A204.1 (cell line): ENCODE measurements around the gene FBXO39.
A peak's percentile ranks its signal among the peaks of the same experiment; 100 is the strongest.
"Not testable (repeated sequence)": the region's sequence is repeated elsewhere in the genome, so short reads cannot be mapped to it uniquely, and the experiment has no call there.

Experiments used
- FAIRE-seq: peaks from 2 replicates; lab custom pipeline; 2012; peaks lifted over from hg19 to GRCh38; lab: Jason Lieb, UNC

The FBXO39 gene

DNA sequence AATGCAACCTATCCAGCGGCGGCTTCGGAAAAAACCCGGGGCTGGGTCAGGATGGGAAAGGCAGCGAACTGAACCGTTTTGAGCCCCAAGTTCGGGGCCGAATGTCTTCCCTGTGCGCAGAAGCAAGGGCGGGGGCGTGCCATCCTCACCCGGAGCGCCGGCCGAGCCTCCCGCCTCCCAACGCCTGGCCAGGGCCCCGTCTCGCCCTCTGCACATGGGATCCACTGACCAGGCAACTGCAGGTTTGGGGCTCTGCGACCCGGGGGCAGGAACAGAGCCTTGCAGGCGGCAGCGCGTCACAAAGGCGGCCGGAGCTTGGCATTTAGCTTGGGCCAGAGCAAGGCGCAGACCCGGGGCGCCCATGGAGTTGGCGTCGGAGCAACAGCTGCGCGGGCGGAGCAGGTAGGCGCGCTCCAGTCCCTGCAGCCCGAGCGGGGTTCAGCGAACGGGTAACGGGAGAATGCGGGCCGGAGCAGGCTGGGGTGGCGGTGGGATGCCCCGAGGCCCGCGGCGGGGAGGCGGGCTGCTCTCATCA is at the start of gene FBXO39:
FBXO39 (plus strand) TSS at position 345 of the 535 bp plus-strand sequence. CDS start 3,654 bp downstream, outside the sequence.
- no peak for FAIRE-seq

DNA sequence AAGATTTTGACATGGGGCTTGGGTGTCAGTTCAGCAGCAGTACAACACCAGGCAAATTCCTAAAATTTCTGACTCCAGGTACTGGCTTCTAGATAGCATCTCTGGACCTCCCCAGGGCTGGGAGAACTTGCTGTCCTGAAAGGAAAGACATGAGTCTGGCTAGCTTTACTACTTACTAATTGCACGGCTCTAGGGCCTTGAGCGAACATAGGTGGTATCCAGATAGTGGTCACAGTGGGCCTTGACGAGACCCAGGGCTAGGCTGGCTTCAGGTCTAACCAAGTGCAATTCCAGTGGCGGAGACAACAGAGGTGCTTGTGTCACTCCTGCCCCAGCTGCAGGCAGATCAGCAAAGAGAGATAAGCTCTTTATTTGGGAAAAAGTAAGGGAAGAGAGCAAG is 46.5 kb upstream of the FBXO39 start:
- FAIRE-seq: no peak

DNA sequence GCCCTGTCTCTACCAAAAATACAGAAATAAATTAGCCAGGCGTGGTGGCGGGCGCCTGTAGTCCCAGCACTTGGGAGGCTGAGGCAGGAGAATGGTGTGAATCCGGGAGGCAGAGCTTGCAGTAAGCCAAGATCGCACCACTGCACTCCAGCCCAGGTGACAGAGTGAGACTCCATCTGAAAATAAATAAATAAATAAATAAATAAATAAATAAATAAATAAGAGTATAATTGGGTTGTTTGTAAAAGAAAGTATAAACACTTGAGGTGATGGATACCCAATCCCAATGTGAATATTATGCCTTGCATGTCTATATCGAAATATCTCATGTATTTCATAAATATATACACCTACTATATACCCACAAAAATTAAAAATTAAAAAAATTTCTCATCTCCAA is 29.4 kb upstream of the FBXO39 start:
- FAIRE-seq: not testable (repeated sequence)

DNA sequence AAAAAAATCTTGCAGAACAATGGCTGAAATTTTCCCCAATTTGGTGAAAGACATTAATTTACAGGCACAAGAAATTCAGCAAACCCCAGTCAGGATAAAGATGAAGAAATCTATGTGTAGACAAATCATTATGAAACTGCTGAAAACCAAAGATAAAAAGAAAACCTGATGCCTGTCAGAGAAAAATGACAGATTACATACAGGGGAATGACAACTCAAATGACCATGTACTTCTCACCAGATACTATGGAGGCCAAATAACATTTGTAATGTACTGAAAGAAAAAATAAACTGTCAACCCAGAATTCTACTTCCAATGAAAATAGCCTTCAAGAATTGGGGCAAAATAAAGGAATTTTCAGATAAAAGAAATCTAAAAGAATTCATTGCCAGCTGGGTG is 27.4 kb upstream of the FBXO39 start:
- FAIRE-seq: no peak

DNA sequence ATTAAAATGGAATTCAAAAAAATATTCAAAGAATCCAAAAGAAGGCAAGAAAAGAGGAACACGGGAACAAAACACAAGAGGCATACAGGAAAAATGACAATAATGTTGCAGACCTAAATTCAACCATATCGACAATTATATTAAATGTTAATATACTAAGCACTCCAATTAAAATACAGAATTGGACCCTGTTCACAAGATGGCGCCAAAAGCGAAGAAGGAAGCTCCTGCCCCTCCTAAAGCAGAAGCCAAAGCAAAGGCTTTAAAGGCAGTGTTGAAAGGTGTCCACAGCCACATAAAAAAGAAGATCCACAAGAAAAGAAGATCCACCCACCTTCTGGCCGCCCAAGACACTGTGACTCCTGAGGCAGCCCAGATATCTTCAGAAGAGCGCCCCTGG is 26.5 kb upstream of the FBXO39 start:
- FAIRE-seq: no peak

DNA sequence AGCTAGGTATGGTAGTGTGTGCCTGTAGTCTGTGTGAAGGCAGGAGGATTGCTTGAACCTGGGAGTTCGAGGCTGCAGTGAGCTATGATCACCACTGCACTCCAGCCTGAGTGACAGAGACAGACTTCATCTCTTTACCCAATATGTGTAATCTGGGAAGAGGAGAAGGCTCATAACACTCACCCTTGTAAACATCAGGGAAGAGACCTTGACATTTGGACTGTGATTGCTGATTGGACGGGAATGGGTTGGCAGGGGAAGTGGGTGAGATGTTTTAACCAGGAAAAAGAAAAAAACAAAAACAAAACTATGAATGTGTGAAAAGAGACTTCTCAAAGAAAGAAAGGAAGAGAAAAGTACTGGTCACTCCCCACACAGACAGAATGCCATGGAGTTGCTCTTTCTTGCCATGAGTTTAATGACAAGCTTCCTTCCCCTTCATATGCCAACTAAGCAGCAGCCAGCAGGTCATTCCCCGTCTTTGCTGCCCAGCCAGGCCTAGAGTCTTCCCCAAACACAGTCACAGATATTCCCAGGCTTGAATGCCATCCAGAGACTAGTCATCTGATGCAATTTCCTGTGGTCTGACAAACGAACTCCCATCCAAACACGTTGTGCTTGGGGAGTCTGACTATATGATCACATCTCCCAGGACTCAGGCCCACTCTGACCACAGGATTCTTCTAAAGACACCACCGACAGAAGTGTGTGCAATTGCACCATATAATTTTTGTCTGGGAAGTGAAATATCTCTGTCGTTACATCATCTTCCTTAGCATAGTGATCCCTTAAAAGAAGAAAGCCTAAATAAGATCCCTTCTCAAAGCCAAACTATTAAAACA is 23.7 kb upstream of the FBXO39 start:
- FAIRE-seq: no peak

DNA sequence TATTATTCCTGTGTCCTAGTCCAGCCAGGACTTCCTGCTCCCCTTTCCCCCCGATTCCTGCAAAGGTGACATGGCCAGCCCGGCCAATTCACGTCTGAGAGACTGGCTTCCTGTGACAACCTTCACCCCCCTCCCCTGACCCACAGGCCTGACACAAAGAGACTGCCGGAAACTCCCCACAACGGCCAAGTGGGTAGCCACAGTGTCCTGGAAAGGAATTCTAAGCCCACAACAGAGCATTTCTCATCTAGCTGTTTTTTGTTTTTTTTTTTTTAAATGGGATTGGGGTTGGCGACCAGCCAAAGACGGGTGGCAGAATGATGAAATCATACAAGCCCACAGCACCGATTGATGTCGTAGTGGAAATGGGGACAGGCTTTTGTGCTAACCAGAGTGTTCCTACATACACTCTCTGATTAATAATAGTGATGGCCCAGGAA is 23.0 kb upstream of the FBXO39 start:
- FAIRE-seq: no peak

DNA sequence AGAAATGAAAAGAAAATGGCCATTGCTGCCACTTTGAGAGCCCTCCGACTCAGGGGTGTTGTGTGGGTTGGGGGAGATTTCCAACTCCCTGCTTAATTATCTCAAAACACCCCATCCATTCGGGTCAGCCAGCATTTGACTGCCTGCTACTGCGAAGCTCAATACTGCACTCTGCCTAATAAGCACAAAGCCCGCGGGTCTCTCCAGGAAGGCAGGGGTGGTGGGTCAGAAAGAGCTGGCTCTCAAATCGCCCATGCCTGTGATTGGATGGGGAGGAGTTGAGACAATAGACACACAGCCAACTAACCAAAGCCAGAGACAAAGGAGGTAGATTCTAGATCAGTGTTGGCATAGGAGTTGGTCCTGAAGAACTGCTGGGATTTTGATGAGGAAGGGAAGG is 22.5 kb upstream of the FBXO39 start:
- FAIRE-seq: no peak

DNA sequence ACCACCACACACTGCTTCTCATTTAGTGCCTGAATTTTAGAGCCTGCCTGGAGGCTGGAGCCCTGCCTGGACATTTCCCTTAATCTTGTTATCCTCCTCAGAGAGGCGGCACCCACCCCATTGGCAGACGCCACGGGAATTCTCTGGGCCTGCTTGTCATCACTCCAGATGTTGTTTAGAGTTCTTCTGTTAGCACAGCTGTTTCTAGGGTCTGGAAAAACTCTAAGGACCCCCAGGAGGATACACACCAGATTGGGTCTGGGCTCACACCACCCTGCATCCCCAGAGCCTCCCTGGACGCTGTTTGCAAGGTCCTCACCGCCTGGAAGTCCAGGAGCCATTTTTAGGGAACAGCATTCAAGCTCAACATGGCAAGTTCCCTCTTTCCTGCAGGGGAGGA is 20.7 kb upstream of the FBXO39 start:
- no peak for FAIRE-seq

DNA sequence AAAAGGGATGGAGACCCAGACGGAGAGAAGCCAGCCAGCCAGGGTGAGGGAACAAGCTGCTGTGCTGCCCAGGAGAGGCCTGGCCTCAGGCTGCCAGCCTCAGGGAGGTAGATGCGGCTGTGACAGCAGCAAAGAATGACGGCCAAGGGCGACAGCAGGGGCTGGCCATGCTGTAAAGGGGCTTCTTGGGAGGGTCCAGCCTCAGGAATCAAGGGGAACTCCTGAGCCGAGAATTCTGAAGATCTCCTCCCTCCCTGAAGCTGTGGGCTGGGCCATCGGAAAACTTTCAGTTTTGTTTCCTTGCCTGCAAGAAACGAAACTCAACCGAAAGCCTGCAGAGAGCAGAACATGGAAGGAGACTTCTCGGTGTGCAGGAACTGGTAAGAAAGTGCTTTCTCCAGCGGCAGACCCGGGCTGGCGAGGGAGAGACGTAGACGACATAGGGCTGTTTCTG is 20.3 kb upstream of the FBXO39 start, which contains the start of gene XAF1:
XAF1 (plus strand) TSS at position 316 of the 454 bp plus-strand sequence; CDS start at position 349, 33 bp downstream.
- FAIRE-seq: peak; percentile 47

DNA sequence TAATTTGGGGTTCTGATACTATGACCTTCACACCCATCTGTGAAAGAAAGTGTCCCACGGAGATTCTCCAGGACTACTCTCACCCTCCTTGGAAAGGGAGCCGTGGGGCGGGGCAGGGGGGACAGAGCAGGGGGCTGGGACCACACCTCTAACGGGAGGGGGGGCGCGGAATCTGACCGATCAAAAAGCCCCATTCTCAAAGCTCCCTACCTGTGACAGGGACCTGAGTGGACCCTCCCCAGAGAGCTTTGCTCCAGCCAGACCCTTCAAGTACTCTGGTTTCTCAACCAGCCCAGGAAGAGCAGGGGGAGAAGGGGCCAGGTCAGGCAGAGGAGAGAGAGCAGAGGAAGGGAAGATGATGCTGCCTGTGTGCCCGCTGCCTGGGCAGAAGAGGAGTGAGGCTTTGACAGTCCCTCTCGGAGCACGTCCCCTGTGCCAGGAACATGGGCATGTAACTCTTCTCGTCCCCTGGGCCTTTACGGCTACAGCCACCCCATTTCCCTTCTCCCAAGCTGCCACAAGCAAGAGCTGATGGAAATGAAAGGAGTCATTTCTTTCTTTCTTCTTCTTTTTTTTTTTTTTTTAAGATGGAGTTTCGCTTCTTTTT is 19.5 kb upstream of the FBXO39 start:
- FAIRE-seq: no peak

DNA sequence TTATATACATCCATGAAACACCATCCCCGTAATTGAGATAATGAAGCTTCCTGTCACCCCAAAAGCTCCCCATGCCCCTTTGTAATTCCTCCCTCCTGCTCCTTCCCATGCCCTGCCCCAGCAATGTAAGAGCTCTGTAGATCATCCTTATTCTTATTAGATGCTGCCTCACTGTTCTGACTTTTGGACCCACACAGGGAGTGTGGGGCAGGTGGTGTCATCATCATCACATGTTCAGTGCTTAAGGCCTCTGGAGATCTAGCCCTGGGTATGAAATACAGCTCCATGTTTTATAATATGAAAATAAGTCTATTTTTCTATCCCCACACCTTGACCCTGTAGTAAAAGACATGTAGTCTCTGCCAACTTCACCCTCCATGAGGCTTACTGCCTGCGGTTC is 18.3 kb upstream of the FBXO39 start:
- FAIRE-seq: no peak

DNA sequence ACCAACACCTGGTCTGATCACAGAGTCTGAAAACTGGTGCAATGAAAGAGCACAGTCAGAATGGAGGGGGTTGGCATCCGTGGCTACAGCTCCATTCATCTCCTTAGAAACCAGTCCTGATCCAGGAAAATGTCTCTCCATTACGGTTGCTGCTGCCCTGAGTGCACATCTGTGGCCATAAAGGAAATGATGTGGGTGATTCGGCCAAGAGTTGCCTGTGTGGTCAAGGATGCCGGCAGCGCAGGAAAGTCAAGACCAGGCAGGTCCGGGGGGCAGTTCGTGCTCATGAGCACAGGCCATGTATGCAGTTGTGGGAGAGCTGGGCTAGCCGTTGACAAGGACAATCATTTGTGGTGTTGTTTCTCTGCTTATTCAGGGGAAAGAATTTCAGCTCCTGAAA is 14.2 kb upstream of the FBXO39 start:
- no peak for FAIRE-seq

DNA sequence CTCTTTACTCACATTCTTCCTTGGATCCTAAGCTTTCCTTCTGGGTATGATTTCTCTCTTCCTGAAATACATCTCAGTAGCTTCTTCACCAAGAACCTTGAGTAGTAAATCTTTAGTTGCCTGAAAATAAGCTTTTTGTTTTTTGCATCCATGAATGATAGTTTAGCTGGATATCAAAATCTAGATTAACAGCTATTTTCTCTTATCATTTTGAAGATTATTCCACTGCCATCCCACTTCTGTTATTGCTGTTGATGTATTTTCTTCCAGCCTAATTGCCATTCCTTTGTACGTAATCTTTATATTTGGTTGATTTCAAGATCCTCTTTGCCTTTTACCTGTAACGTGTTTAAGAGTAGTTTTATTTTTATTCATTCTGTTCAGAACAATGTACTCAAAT is 7.6 kb upstream of the FBXO39 start:
- no peak for FAIRE-seq

DNA sequence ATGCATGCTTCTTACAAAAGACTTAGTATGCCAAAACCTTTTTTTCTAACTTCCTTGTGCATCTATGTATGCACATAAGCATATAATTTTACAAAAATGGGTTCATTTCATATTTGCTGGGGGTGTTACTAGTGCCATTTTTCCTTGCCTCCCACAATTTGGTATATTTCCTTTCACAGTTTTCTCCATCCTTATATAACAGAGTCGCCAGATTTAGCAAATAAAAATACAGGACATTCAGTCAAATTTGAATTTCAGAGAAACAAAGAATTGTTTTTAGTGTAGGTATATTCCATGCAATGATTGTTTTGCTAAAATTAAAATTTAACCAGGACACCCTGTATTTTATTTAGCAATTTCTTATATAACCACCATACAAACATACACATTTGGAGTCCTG is 4.0 kb upstream of the FBXO39 start:
- FAIRE-seq: no peak

DNA sequence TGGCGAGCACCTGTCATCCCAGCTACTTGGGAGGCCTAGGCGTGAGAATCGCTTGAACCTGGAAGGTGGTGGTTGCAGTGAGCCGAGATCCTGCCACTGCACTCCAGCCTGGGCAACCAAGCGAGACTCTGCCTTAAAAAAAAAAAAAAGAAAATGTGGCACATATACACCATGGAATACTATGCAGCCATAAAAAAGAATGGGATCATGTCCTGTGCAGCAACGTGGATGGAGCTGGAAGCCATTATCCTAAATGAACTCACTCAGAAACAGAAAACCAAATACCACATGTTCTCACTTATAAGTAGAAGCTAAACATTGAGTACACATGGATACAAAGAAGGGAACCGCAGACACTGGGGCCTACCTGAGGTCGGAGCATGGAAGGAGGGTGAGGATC is 1.1 kb upstream of the FBXO39 start:
- not testable (repeated sequence) for FAIRE-seq

DNA sequence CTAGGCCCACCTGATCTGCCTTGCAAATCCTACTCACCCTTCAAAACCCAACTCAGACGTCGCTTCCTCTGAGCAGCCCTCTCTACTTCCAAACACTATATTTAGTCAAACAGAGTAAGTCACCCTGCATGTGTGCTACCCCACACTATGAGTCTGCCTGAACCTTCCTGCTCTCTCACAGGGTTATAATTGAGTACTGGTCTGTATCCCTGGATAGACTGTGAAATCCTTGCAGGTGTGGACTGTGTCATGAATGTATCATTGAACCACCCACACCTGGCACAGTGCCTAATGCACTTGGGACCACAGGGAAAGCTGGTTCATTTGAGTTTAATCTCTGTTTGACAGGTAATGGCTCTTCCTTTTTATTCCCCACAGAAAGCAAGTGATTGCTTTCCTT is 3.4 kb downstream of the FBXO39 start:
- no peak for FAIRE-seq

DNA sequence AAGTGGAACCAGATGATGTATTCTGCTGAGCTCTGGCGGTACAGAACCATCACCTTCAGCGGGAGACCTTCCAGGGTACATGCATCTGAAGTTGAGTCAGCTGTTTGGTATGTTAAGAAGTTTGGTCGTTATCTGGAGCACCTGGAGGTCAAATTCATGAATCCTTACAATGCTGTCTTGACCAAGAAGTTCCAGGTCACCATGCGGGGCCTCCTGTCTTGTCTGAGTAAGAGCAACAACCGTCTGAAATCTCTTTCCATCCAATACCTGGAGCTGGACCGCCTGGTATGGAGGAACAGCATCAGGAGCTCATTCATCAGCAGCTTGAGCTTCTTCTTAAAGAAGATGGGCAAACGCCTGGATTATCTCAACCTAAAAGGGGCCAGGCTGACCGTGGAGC is 4.0 kb downstream of the FBXO39 start:
- FAIRE-seq: no peak

DNA sequence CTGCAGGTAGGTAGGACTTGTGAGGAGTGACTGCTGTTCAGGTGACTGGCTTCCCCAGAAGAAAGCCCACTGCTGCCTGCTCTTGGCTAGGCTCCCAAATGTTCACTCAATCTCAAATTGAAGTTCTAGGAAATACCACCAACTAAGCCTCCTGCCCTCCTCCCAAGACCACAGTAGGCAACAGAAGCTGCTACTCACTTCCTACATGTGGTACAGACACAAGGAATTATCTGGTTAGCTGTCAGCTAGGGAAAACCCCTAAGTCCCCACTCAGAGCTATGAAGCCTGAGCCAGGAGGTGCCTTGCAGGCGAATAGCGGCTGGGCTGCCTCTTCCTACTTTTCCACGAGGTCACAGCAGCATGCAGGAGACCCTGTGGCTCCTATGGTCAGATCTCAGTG is 4.9 kb downstream of the FBXO39 start:
- FAIRE-seq: no peak

DNA sequence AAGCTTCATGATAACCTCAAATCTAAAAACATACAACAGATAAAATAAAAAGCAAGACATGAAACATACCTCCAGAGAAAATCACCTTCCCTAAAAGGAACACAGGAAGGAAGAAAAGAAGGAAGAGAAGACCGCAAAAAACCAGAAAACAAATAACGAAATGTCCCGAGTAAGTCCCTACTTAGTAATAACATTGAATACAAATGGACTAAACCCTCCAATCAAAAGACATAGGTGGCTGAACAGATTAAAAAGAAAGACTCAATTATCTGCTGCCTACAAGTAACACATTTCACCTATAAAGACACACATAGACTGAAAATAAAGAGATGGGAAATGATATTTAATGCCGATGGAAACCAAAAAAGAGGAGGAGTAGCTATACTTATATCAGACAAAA is 6.2 kb downstream of the FBXO39 start:
- FAIRE-seq: no peak

DNA sequence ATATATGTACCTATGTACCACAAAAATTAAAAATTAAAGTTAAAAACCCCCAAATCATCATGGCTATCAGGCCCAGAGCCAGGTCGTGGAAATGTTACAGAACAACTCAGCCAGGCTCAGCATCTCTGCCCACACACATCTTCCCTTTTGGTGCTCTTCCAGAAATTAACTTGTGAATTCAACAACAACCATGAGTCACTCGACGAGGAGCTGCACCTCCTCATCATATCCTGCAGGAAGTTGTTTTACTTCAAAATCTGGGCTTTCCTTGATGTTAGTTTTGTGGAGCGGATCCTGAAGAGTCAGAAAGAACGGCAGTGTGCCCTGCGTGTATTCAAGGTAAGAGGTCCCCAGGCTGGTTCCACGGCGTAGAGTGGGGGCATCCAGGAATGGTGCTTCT is 10.6 kb downstream of the FBXO39 start:
- no peak for FAIRE-seq

DNA sequence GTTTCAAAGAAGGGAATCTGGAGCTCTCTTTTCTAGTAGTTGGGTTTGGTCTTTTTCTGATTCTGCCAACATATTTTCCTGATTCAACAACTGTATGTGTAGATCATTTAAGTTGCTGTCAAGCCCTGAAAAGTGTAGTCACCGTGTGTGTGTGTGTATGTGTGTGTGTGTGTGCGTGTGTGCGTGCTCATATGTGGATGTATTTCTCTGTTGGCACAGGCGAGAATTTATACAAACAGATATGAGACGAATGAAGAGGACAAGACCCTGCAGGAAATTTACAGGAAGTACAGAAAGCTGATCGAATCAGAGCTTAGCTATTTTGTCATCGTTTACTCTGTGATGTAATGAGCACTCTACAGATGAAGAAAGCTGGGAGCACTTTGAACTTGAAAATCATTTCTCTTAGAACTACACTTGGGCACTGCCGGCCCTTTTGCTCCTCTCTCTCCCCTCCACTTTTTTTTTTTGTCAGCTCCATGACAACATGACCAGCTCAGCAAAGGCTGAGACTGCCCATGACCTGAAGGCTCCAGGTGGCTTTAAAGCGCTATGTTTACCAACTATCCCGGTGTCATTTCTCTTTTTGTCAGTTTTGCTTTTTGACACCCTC is 11.2 kb downstream of the FBXO39 start:
- FAIRE-seq: no peak

DNA sequence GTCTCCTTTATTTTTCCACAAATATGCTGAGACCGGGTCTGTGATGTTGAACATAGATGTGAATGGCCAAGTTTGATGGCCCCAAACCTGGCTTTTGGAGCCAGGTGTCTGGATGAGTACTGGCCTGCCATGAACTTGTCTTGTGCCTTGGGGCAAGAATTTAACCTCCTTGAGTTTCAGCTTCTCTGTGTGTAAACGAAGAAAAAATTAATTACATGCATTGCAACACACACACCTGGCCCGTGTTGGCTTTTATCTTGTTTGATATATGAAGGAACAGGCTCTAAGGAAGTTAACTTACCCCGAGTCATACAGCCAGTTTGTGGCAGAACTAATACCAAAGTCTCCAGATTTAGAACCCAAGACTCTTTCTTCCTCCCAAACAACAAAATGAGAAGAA is 13.1 kb downstream of the FBXO39 start:
- FAIRE-seq: no peak
